HUES64 (cell line): ENCODE data around the gene ACTR8.

Source experiments
- H3K27ac ChIP-seq: 2 replicates; pipeline ENCODE4 v1.7.0; 2013; ENCODE audit warnings: low read depth, low read length, inconsistent platforms
- H3K27me3 ChIP-seq: 2 replicates; pipeline ENCODE4 v1.6.1; 2013; ENCODE audit warnings: mild to moderate bottlenecking, low read length; ENCODE audit not compliant: insufficient read depth
- H3K36me3 ChIP-seq: 2 replicates; pipeline ENCODE4 v1.6.1; 2013; ENCODE audit warnings: mild to moderate bottlenecking, low read length; ENCODE audit not compliant: insufficient read depth
- H3K4me1 ChIP-seq: 2 replicates; pipeline ENCODE4 v1.6.1; 2013; ENCODE audit warnings: mild to moderate bottlenecking, low read length, moderate library complexity; ENCODE audit not compliant: insufficient read depth
- H3K4me3 ChIP-seq: 2 replicates; pipeline ENCODE4 v1.5.1; 2013; ENCODE audit warnings: mild to moderate bottlenecking, low read length, moderate library complexity
- H3K9ac ChIP-seq: 2 replicates; pipeline ENCODE4 v1.6.1; 2013; ENCODE audit warnings: mild to moderate bottlenecking, low read depth, low read length
- H3K9me3 ChIP-seq: 2 replicates; pipeline ENCODE4 v1.6.1; 2013; ENCODE audit warnings: low read depth, low read length; ENCODE audit not compliant: insufficient read depth
- WGBS: fragments of 150-250, 120-280 bp; methylation state at CpG from one replicate; pipeline ENCODE4 v1.1.7; 2013; ENCODE audit warnings: missing lambda C conversion rate; 5-methylcytosine and 5-hydroxymethylcytosine counted together

ACTR8 gene

DNA sequence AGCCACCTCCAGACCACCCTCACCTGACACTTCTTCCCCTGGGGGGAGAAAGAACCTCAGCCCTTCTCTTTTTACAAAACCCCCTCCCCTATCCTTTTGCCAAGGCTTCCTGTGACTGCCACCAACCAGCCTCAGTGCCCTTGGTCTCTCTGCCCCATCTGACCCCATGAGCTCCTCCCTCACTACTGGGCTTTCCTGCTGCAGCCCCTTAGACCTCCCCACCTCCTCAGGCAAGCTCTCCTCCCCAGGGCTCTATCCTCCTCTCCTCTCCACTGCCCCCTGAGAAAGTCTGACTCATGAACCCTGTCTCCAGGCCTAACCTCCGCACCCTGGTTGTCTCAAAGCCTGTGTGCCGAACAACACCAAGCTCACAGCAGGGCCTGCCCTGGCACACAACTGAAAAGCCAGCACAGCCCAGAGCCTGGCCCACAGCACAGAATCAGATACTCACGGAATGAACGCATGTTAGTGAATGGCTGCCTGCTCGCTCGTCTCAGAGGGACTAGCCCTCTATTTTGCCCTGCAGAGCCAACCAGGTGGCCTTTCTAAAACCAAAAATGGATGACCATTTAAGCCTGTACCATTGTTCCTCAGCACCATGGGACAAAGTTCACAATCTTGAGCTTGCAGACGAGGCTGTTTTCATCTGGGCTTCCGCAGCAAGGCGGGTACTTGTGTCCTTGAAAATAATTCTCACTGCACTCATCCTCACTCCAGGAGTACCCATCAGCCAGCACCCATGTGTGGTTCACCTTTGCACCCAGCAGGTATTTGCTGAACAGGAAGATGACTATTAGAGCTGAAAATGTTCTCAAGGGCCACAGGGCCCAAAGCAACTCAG, 37.5 kb downstream of the ACTR8 start:
- H3K36me3 ChIP-seq = peaks cover under 1% of the 10 kb centered on the region; the same call in 1 of the 2 replicates
- H3K9ac ChIP-seq = no peak overlapping the region
- 89% methylated on average over 9 of the region's 9 CpGs for WGBS
- peaks cover 11% of the 10 kb centered on the region for H3K4me1 ChIP-seq
- H3K4me3 ChIP-seq = no peak overlapping the region
- peaks cover 22% of the 10 kb centered on the region for H3K27me3 ChIP-seq
- no peak overlapping the region for H3K27ac ChIP-seq
- H3K9me3 ChIP-seq = no peaks in the 10 kb centered on the region; the same call in 1 of the 2 replicates

DNA sequence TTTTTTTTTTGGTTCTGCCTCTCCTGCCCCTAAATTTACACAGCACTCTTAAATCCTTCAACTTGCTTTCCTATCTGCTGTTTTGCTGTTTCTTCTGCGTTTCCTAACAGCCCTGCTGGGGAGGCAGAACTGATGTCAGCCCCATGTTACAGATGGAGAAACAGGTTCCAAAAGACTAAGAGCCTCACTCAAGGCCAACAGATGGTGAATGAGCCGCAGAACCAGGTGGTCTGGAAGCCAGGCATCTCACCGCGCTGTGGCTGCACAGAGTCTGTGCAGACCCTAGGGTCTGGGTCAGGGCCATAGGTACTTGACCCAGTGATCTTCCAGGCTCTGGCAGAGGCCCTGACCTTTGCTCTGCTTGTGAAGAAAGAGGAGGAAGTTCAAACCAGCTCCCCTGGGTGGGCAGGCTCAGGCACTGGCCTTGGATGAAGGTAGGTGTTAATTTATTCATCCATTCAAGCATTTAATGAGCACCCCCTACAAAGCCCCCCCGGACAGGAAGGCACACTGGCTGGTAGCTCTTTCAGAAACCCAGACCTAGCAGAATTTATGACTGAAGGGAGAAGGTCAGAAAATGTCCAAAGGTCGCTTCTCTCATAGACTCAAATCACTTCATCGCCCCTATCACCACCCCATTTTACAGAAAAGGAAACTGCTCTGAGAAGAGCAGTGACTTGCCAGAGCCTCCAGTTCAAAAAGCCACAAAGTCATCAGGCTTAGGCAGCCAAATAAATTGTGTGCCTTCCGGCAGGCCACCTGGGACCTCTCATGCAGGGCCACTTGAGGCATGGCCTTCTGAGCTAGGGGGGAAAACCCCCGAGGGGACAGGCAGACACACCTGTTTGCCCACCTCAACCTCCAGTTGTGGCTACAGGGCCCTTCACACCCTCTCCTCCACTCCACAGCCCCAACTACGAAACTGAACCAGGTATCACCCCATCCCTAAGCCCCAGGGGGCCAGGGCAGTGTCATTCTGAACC, 38.5 kb downstream of the ACTR8 start:
- no peak overlapping the region for H3K9ac ChIP-seq
- peaks cover 5% of the 10 kb centered on the region; the same call in 1 of the 2 replicates for H3K36me3 ChIP-seq
- peaks cover 11% of the 10 kb centered on the region for H3K4me1 ChIP-seq
- peaks cover 22% of the 10 kb centered on the region for H3K27me3 ChIP-seq
- H3K4me3 ChIP-seq = no peak overlapping the region
- WGBS = 83% methylated on average over 9 of the region's 10 CpGs
- no peaks in the 10 kb centered on the region; the same call in 1 of the 2 replicates for H3K9me3 ChIP-seq
- peak overlapping the region; percentile 28; the same call in 1 of the 2 replicates for H3K27ac ChIP-seq

DNA sequence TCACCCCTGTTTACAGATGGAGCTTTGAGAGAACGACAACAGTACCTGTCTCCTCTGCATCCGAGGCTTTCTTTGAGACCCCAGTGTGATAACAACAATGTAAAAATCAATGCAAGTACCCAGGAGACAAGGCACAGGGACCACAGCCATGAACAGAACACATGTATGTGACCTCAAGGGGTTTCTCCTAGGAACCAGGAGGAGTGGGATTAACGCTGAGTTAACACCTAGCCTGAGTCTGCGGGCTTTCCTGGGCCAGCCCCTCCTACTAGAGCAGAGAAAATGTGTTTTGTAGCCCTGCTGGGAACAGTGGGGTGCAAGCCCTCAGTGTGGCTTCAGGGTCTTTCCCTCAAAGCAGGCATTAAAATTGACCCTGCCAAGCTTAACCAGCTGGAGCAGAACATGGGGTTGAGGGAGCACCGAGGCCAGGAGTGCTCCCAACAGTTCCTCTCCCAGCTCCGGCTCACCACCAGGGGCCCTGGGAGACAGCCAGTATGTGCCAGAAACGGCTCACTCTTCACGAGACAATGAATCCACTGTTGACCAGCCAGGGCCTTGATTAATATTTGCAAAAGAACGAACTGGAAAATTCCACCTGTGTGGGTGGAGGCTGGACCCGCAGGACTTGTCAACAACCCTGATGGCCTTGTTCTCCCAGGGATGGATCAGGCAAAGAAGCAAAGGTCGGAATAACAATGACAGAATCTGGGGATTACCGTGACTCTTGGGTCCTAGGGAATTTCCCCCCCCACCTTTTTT, 39.3 kb downstream of the ACTR8 start:
- H3K9me3 ChIP-seq = no peaks in the 10 kb centered on the region; the same call in 1 of the 2 replicates
- peaks cover 5% of the 10 kb centered on the region; the same call in 1 of the 2 replicates for H3K36me3 ChIP-seq
- H3K9ac ChIP-seq = no peak overlapping the region
- H3K4me3 ChIP-seq = no peak overlapping the region
- 47% methylated on average over 12 of the region's 12 CpGs for WGBS
- H3K4me1 ChIP-seq = peaks cover 11% of the 10 kb centered on the region
- H3K27ac ChIP-seq = no peak overlapping the region; the same call in 1 of the 2 replicates
- peaks cover 16% of the 10 kb centered on the region for H3K27me3 ChIP-seq

DNA sequence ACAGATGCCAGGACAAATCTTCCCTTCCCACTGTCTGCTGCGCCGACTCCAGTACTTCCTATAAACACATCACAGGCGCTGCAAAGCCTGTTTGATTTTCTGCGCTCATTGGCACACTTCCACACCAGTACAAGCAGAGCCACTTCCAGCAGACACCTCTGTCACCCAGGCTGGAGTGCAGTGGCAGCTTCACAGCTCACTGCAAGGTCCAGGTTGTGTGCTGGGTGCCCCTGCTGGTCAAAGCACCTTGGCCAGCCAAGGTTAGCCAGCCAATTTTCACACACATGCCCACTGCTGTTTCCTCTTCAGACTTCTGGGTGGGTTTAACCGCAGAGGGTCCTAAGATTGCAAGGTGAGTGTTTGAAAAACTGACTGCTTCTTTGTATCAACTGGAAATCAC, 40.7 kb downstream of the ACTR8 start:
- H3K27me3 ChIP-seq = peaks cover 2% of the 10 kb centered on the region; the same call in 1 of the 2 replicates
- 97% methylated on average over 5 of the region's 5 CpGs for WGBS
- no peak overlapping the region for H3K4me3 ChIP-seq

GRCh38 chr3:53837331-53837730, 44.6 kb downstream of the ACTR8 start:
- H3K9ac ChIP-seq = no peak overlapping the region
- H3K4me3 ChIP-seq = no peak overlapping the region
- no peaks in the 10 kb centered on the region for H3K27me3 ChIP-seq
- H3K27ac ChIP-seq = no peak overlapping the region
- no peaks in the 10 kb centered on the region for H3K9me3 ChIP-seq
- 0 out of 2 replicates have a peak, but pooled peaks cover under 1% of the 10 kb centered on the region for H3K4me1 ChIP-seq
- 96% methylated on average over 10 of the region's 10 CpGs for WGBS
- peaks cover 5% of the 10 kb centered on the region; the same call in 1 of the 2 replicates for H3K36me3 ChIP-seq

More for the DNA sequence above, 40.7 kb downstream of the ACTR8 start:
- Histone ChIP-seq H3K9ac (no peak overlapping the region), H3K9me3 (no peaks in the 10 kb centered on the region), H3K27ac (no peak overlapping the region), H3K36me3 (peaks cover 5% of the 10 kb centered on the region; the same call in 1 of the 2 replicates), H3K4me1 (peaks cover 11% of the 10 kb centered on the region)

GRCh38 chr3:53836084-53836872, 45.7 kb downstream of the ACTR8 start:
- Histone ChIP-seq H3K27ac (no peak overlapping the region), H3K9ac (no peak overlapping the region), H3K27me3 (no peaks in the 10 kb centered on the region), H3K4me1 (no peaks in the 10 kb centered on the region), H3K9me3 (no peaks in the 10 kb centered on the region), H3K36me3 (peaks cover 5% of the 10 kb centered on the region; the same call in 1 of the 2 replicates), H3K4me3 (no peak overlapping the region)
- WGBS = 94% methylated on average over 9 of the region's 9 CpGs

DNA sequence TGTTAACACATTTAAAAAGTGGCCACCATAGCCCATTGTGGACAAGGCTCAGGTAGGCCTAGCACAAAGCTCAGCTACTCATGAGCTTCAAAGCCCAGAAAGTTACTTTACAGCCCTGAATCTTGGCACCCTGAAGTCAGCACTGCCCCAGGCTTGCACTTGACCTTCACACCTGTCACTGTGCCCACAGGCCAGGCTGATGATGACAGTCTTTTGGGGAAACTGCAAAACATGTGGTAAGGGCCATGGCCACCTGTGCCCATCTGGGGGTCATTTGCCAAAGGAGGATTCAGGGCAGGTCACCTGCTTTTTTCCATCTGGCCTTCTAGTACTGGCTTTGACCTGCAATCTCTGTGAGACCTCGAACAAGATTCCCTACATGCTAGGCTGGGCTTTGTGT, 46.7 kb downstream of the ACTR8 start:
- Histone ChIP-seq H3K9me3 (no peaks in the 10 kb centered on the region), H3K4me1 (no peaks in the 10 kb centered on the region), H3K36me3 (peaks cover 5% of the 10 kb centered on the region; the same call in 1 of the 2 replicates), H3K27ac (no peak overlapping the region), H3K9ac (no peak overlapping the region), H3K27me3 (no peaks in the 10 kb centered on the region), H3K4me3 (no peak overlapping the region)
- 95% methylated on average over 1 of the region's 1 CpG for WGBS

- Histone ChIP-seq H3K9me3 (no peaks in the 10 kb centered on the region), H3K4me3 (no peak overlapping the region), H3K9ac (no peak overlapping the region), H3K27ac (no peak overlapping the region), H3K4me1 (no peaks in the 10 kb centered on the region), H3K27me3 (no peaks in the 10 kb centered on the region), H3K36me3 (peaks cover 5% of the 10 kb centered on the region; the same call in 1 of the 2 replicates)
- 96% methylated on average over 6 of the region's 6 CpGs for WGBS
These were observed 47.4 kb downstream of the ACTR8 start for GRCh38 chr3:53834429-53835095.

GRCh38 chr3:53833700-53834099, 48.3 kb downstream of the ACTR8 start:
- H3K4me1 ChIP-seq = no peaks in the 10 kb centered on the region
- no peak overlapping the region for H3K27ac ChIP-seq
- WGBS = 93% methylated on average over 5 of the region's 5 CpGs
- no peak overlapping the region for H3K4me3 ChIP-seq
- H3K9ac ChIP-seq = no peak overlapping the region
- no peaks in the 10 kb centered on the region for H3K9me3 ChIP-seq
- no peaks in the 10 kb centered on the region for H3K36me3 ChIP-seq
- no peaks in the 10 kb centered on the region for H3K27me3 ChIP-seq
